ENCODE measurements around the gene RPS19BP1. TPM values are rescaled to one million over a fixed set of nuclear protein-coding genes. Genes with fewer than 3 reads are reported as not detected.

The RPS19BP1 gene
- total RNA-seq, 1 experiment from 2014 or later, result 85.8 TPM

DNA sequence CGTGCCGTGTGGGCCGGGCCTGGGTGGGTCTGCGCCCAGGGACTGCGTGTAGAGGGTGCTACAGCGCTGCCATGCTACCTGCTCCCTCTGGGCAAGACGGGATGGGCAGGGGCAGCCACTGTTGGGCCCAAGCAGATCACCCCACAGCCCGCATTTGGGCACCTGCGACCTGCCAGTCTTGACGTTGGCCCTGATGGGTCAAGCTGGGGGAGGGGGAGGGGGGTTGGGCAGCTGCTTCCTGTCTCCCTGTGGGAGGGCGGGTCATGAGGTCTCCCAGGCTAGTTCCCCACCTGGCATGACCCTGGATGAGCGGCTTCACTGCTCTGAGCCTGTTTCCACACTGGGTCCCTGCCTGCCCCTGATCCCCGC is 2.8 kb upstream of the RPS19BP1 start:
- Histone ChIP-seq H3K9me3 (no peaks in the 10 kb centered on the region), H3K36me3 (ENCODE audit: control insufficient read depth, insufficient read depth, low read length) (no peaks in the 10 kb centered on the region), H3K4me3 (ENCODE audit: low read depth, low read length) (no peak overlapping the region), H3K27me3 (replicated peaks; ENCODE audit: control insufficient read depth, insufficient read depth, low read length) (no peaks in the 10 kb centered on the region), H3K4me1 (0 out of 2 replicates have a peak, but pooled peaks cover 13% of the 10 kb centered on the region)
- H3K9me3 Mint-ChIP-seq (ENCODE audit: unreplicated experiment), result no peaks in the 10 kb centered on the region
- DNase-seq, result no peak
- BruUV-seq (replicated peaks), result no TSS peak
- H3K4me3 Mint-ChIP-seq (ENCODE audit: unreplicated experiment), result no peak overlapping the region
- TF ChIP-seq, protein P1, sequence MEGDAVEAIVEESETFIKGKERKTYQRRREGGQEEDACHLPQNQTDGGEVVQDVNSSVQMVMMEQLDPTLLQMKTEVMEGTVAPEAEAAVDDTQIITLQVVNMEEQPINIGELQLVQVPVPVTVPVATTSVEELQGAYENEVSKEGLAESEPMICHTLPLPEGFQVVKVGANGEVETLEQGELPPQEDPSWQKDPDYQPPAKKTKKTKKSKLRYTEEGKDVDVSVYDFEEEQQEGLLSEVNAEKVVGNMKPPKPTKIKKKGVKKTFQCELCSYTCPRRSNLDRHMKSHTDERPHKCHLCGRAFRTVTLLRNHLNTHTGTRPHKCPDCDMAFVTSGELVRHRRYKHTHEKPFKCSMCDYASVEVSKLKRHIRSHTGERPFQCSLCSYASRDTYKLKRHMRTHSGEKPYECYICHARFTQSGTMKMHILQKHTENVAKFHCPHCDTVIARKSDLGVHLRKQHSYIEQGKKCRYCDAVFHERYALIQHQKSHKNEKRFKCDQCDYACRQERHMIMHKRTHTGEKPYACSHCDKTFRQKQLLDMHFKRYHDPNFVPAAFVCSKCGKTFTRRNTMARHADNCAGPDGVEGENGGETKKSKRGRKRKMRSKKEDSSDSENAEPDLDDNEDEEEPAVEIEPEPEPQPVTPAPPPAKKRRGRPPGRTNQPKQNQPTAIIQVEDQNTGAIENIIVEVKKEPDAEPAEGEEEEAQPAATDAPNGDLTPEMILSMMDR (IDR thresholded peaks at IDR 0.05; ENCODE audit: insufficient read depth in 1 of 2, low read depth in 1 of 2, low read length in 1 of 2, severe bottlenecking in 1 of 2, unreplicated experiment in 1 of 2), result no peak
- peaks cover 25% of the 10 kb centered on the region for H3K36me3 Mint-ChIP-seq (ENCODE audit: insufficient read depth, unreplicated experiment)
- H3K27ac Mint-ChIP-seq (ENCODE audit: unreplicated experiment), result no peak overlapping the region
- intact Hi-C loops (cut with micrococcal nuclease; ENCODE audit: unreplicated experiment), result loop anchor here (2.0 kb wide), 1 partner anchor 501 kb away; no protein-coding TSS in a partner anchor
- no peaks in the 10 kb centered on the region for H3K27me3 Mint-ChIP-seq (ENCODE audit: insufficient read depth, unreplicated experiment)
- ChIA-PET CTCF (interaction anchor here (0.6 to 1.8 kb wide), 6 partner anchors 20 to 509 kb away, joined by 3 to 13 read pairs (median 5); no protein-coding TSS in a partner anchor), POLR2A (interaction anchor here (0.6 kb wide), 1 partner anchor 743 kb away, joined by 3 read pairs; no protein-coding TSS in a partner anchor)
- peaks cover 18% of the 10 kb centered on the region for H3K4me1 Mint-ChIP-seq (ENCODE audit: low read depth, unreplicated experiment)

DNA sequence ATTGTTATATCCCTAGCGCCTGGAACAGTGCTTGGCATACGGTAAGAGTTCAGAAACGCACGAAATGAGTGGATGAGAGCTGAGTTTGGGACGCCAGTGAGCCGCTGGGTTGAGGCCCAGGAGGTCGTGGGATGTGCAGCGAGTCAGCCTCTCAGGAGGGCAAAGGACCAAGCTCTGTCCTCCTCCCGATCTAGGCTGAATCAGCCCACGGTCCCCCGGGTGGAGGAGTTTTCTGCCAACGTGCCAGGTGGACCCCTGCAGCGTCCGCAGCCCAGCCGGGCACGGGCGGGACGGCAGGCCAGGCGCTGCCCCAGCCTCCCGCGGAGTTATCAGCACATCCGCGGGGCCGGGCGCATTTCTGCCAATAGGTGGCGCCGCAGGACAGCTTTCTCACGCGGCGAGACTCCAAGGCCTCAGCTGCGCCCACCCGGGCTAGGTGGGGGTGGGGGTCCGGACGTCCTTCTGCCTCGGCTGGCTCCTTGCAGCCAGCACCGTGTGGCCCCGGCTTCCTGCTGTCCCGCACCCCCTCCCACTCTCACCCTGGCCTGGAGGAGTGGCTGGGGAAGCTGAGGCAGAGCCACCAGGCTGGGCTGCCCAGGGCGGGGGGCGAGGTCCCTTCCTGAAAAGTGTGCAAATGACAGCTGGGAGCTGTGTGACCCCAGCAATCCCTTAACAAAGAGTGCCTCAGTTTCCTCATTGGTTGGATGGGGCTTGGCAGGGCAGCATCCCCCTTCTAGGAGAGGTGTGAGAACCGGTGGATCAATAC is 2.2 kb upstream of the RPS19BP1 start:
- Histone ChIP-seq H3K9me3 (no peaks in the 10 kb centered on the region), H3K36me3 (ENCODE audit: control insufficient read depth, insufficient read depth, low read length) (peaks cover under 1% of the 10 kb centered on the region), H3K27me3 (replicated peaks; ENCODE audit: control insufficient read depth, insufficient read depth, low read length) (no peaks in the 10 kb centered on the region), H3K4me3 (ENCODE audit: low read depth, low read length) (no peak overlapping the region), H3K4me1 (0 out of 2 replicates have a peak, but pooled peaks cover 13% of the 10 kb centered on the region)
- CTCF ChIA-PET, result interaction anchor here (0.6 to 1.8 kb wide), 8 partner anchors 21 to 1851 kb away, joined by 3 to 13 read pairs (median 5); no protein-coding TSS in a partner anchor
- Mint-ChIP-seq H3K27ac (ENCODE audit: unreplicated experiment) (no peak overlapping the region), H3K36me3 (ENCODE audit: insufficient read depth, unreplicated experiment) (peaks cover 31% of the 10 kb centered on the region), H3K9me3 (ENCODE audit: unreplicated experiment) (no peaks in the 10 kb centered on the region), H3K4me3 (ENCODE audit: unreplicated experiment) (no peak overlapping the region), H3K27me3 (ENCODE audit: insufficient read depth, unreplicated experiment) (no peaks in the 10 kb centered on the region), H3K4me1 (ENCODE audit: low read depth, unreplicated experiment) (peaks cover 18% of the 10 kb centered on the region)
- peak; percentile 81 to 89 for DNase-seq
- no TSS peak for BruUV-seq (replicated peaks)
- TF ChIP-seq, protein P1 (IDR thresholded peaks at IDR 0.05; ENCODE audit: insufficient read depth in 1 of 2, low read depth in 1 of 2, low read length in 1 of 2, severe bottlenecking in 1 of 2, unreplicated experiment in 1 of 2), result peak; percentile 89 to 94
- intact Hi-C loops (cut with micrococcal nuclease; ENCODE audit: unreplicated experiment), result loop anchor here (1.0 to 5.0 kb wide), 3 partner anchors 42 to 502 kb away; no protein-coding TSS in a partner anchor
- POLR2A ChIA-PET, result interaction anchor here (0.6 kb wide), 1 partner anchor 744 kb away, joined by 3 read pairs; no protein-coding TSS in a partner anchor

DNA sequence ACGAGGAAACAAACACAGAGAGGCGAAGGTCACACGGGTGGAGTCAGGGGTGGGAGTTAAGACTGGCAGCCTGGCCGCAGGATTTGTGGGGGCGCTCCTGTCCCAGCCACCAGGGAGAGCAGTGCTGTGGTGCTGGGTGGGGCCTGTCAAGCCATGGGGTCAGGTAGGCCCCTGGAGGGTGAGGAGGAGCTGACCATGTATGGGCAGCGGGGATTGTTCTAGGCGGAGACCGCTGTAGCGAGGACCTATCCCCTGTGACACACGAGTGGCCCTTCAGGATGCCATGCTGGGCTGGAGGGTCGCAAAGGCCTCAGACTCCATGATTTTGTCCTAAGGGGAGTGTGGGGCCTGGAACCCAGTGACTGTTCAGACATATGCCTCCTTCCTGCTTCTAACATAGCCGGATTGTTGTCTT is 1.6 kb upstream of the RPS19BP1 start:
- Histone ChIP-seq H3K36me3 (ENCODE audit: control insufficient read depth, insufficient read depth, low read length) (peaks cover 3% of the 10 kb centered on the region), H3K4me3 (ENCODE audit: low read depth, low read length) (no peak overlapping the region), H3K4me1 (peaks cover 19% of the 10 kb centered on the region), H3K27me3 (replicated peaks; ENCODE audit: control insufficient read depth, insufficient read depth, low read length) (no peaks in the 10 kb centered on the region), H3K9me3 (no peaks in the 10 kb centered on the region)
- TF ChIP-seq, protein P1 (IDR thresholded peaks at IDR 0.05; ENCODE audit: insufficient read depth in 1 of 2, low read depth in 1 of 2, low read length in 1 of 2, severe bottlenecking in 1 of 2, unreplicated experiment in 1 of 2), result no peak
- no peak overlapping the region for H3K27ac Mint-ChIP-seq (ENCODE audit: unreplicated experiment)
- DNase-seq, result no peak
- POLR2A ChIA-PET, result no interaction called here
- no peaks in the 10 kb centered on the region for H3K9me3 Mint-ChIP-seq (ENCODE audit: unreplicated experiment)
- no peaks in the 10 kb centered on the region for H3K27me3 Mint-ChIP-seq (ENCODE audit: insufficient read depth, unreplicated experiment)
- peaks cover 19% of the 10 kb centered on the region for H3K4me1 Mint-ChIP-seq (ENCODE audit: low read depth, unreplicated experiment)
- H3K4me3 Mint-ChIP-seq (ENCODE audit: unreplicated experiment), result no peak overlapping the region
- BruUV-seq (replicated peaks), result no TSS peak
- H3K36me3 Mint-ChIP-seq (ENCODE audit: insufficient read depth, unreplicated experiment), result peaks cover 38% of the 10 kb centered on the region
- intact Hi-C loops (cut with micrococcal nuclease; ENCODE audit: unreplicated experiment), result loop anchor here (1.0 to 5.0 kb wide), 3 partner anchors 42 to 503 kb away; no protein-coding TSS in a partner anchor
- CTCF ChIA-PET, result interaction anchor here (0.6 to 1.8 kb wide), 5 partner anchors 108 to 1851 kb away, joined by 3 to 13 read pairs (median 5); no protein-coding TSS in a partner anchor
